Nephron progenitor cell (in vitro differentiated cells): Measurements from ENCODE around the gene CD300A.
"Not testable (repeated sequence)": the region's sequence is repeated elsewhere in the genome, so short reads cannot be mapped to it uniquely, and the experiment has no call there.

ENCODE experiments used
- DNase-seq: peaks from one replicate; pipeline ENCODE4 v3.0.0; 2021
- H3K27ac Mint-ChIP-seq: 2 replicates; pipeline ENCODE4 v1.8.0; 2021; ENCODE audit warnings: mild to moderate bottlenecking, moderate library complexity, mixed read lengths
- H3K27me3 Mint-ChIP-seq: 2 replicates; pipeline ENCODE4 v1.8.0; 2021; ENCODE audit warnings: mild to moderate bottlenecking, low read depth, mixed read lengths; ENCODE audit not compliant: poor library complexity
- H3K36me3 Mint-ChIP-seq: 2 replicates; pipeline ENCODE4 v1.8.0; 2021; ENCODE audit warnings: low read depth, mixed read lengths
- H3K4me1 Mint-ChIP-seq: 2 replicates; pipeline ENCODE4 v1.8.0; 2021; ENCODE audit warnings: mixed read lengths
- H3K4me3 Mint-ChIP-seq: 2 replicates; pipeline ENCODE4 v1.8.0; 2021; ENCODE audit warnings: mild to moderate bottlenecking, moderate library complexity, mixed read lengths
- H3K9me3 Mint-ChIP-seq: 2 replicates; pipeline ENCODE4 v1.8.0; 2021; ENCODE audit warnings: mild to moderate bottlenecking, moderate library complexity, mixed read lengths
- CTCF ChIP-seq: fragments of 200-600 bp; sonication (generic); IDR thresholded peaks from 2 replicates; pipeline ENCODE4 v1.5.0; 2021; ENCODE audit warnings: antibody characterized with exemption

CD300A gene

GRCh38 chr17:74516561-74517328, 50.3 kb downstream of the CD300A start:
- no peak for TF ChIP-seq CTCF
- Mint-ChIP-seq H3K9me3 (peaks cover 43% of the 10 kb centered on the region), H3K4me3 (no peak overlapping the region), H3K27me3 (peaks cover 56% of the 10 kb centered on the region), H3K36me3 (peaks cover 5% of the 10 kb centered on the region), H3K27ac (no peak overlapping the region), H3K4me1 (peaks cover 20% of the 10 kb centered on the region)
- DNase-seq, result no peak

GRCh38 chr17:74518413-74518981, 52.1 kb downstream of the CD300A start:
- H3K27ac Mint-ChIP-seq, H3K36me3 Mint-ChIP-seq, DNase-seq, H3K4me3 Mint-ChIP-seq, H3K4me1 Mint-ChIP-seq: not testable (repeated sequence)
- H3K27me3 Mint-ChIP-seq, result peaks cover 48% of the 10 kb centered on the region
- H3K9me3 Mint-ChIP-seq, result peaks cover 50% of the 10 kb centered on the region

- no peak for DNase-seq
Measured at GRCh38 chr17:74520016-74520434, 53.6 kb downstream of the CD300A start.

GRCh38 chr17:74520790-74521480, 54.5 kb downstream of the CD300A start:
- no peak overlapping the region for H3K27ac Mint-ChIP-seq
- H3K36me3 Mint-ChIP-seq, result no peaks in the 10 kb centered on the region
- no peak overlapping the region for H3K4me3 Mint-ChIP-seq
- DNase-seq, result no peak
- H3K9me3 Mint-ChIP-seq, result peaks cover 31% of the 10 kb centered on the region
- TF ChIP-seq CTCF, result no peak
- no peaks in the 10 kb centered on the region for H3K4me1 Mint-ChIP-seq
- peaks cover 47% of the 10 kb centered on the region for H3K27me3 Mint-ChIP-seq

More at GRCh38 chr17:74520016-74520434, 53.6 kb downstream of the CD300A start:
- no peaks in the 10 kb centered on the region for H3K4me1 Mint-ChIP-seq
- peaks cover 36% of the 10 kb centered on the region for H3K9me3 Mint-ChIP-seq
- peaks cover 51% of the 10 kb centered on the region for H3K27me3 Mint-ChIP-seq
- no peak overlapping the region for H3K4me3 Mint-ChIP-seq
- no peaks in the 10 kb centered on the region for H3K36me3 Mint-ChIP-seq
- TF ChIP-seq CTCF, result no peak
- H3K27ac Mint-ChIP-seq, result no peak overlapping the region

- no peak for DNase-seq
- H3K27me3 Mint-ChIP-seq, result peaks cover 49% of the 10 kb centered on the region
- H3K36me3 Mint-ChIP-seq, result no peaks in the 10 kb centered on the region
- no peak overlapping the region for H3K27ac Mint-ChIP-seq
- no peak for TF ChIP-seq CTCF
- H3K9me3 Mint-ChIP-seq, result peaks cover 31% of the 10 kb centered on the region
- no peak overlapping the region for H3K4me3 Mint-ChIP-seq
- H3K4me1 Mint-ChIP-seq, result no peaks in the 10 kb centered on the region
Measured at GRCh38 chr17:74521701-74522201, 55.3 kb downstream of the CD300A start.

GRCh38 chr17:74522381-74523105, 56.1 kb downstream of the CD300A start:
- H3K9me3 Mint-ChIP-seq, result peaks cover 27% of the 10 kb centered on the region
- DNase-seq, result no peak

More at GRCh38 chr17:74522381-74523105, 56.1 kb downstream of the CD300A start:
- Mint-ChIP-seq H3K4me1 (no peaks in the 10 kb centered on the region), H3K27me3 (peaks cover 50% of the 10 kb centered on the region), H3K36me3 (no peaks in the 10 kb centered on the region), H3K4me3 (no peak overlapping the region), H3K27ac (no peak overlapping the region)
- no peak for TF ChIP-seq CTCF
